K562 (cell line): ENCODE measurements around the gene INHA. TPM values are rescaled to one million over a fixed set of nuclear protein-coding genes. Genes with fewer than 3 reads are reported as not detected.

Experiments used
- BCLAF1 ChIP-seq, 2 experiments: fragments of 450-650 bp in 1 of 2; IDR thresholded peaks; 2 replicates each; pipeline ENCODE4 v1.6.1; 2011 to 2017; ENCODE audit warnings: low read depth in 2 of 2, antibody characterized with exemption in 1 of 2, borderline replicate concordance in 1 of 2, low read length in 1 of 2, mild to moderate bottlenecking in 1 of 2, mixed read lengths in 1 of 2; ENCODE audit not compliant: control insufficient read depth in 1 of 2
- CHD2 ChIP-seq: IDR thresholded peaks from 2 replicates; pipeline ENCODE4 v1.6.1; 2011; ENCODE audit warnings: low read depth, low read length
- GATA2 ChIP-seq: sonication (generic); formaldehyde crosslinking; IDR thresholded peaks from 2 replicates; pipeline ENCODE4 v1.4.0; 2020; ENCODE audit warnings: mild to moderate bottlenecking, missing genetic modification reagents
- GTF3C2 ChIP-seq: IDR thresholded peaks from 3 replicates; pipeline ENCODE4 v1.6.1; 2011; ENCODE audit warnings: borderline replicate concordance, mild to moderate bottlenecking, moderate library complexity; ENCODE audit not compliant: insufficient read length; ENCODE audit errors: extremely low read depth
- IRF9 ChIP-seq: fragments of 450-650 bp; IDR thresholded peaks from 2 replicates; pipeline ENCODE4 v1.6.1; 2016; ENCODE audit warnings: missing biosample characterization, missing genetic modification characterization
- KLF10 ChIP-seq: fragments of 250-450 bp; sonication (Bioruptor Pico); IDR thresholded peaks from 2 replicates; pipeline ENCODE4 v1.6.1; 2021; ENCODE audit warnings: matching md5 sums
- LEF1 ChIP-seq: fragments of 450-650 bp; IDR thresholded peaks from 2 replicates; pipeline ENCODE4 v1.6.1; 2016; ENCODE audit warnings: mild to moderate bottlenecking
- MITF ChIP-seq: IDR thresholded peaks from 2 replicates; pipeline ENCODE4 v1.6.1; 2014; ENCODE audit warnings: antibody characterized with exemption
- XRCC5 ChIP-seq: fragments of 200-400 bp; formaldehyde crosslinking; IDR thresholded peaks from 2 replicates; pipeline ENCODE4 v1.6.1; 2017; ENCODE audit warnings: low read depth, mild to moderate bottlenecking, low read length
- ZNF318 ChIP-seq, 2 experiments: fragments of 450-650 bp; IDR thresholded peaks; 2 replicates each; pipeline ENCODE4 v1.6.1; 2016; ENCODE audit warnings: mild to moderate bottlenecking in 2 of 2, borderline replicate concordance in 1 of 2, low read depth in 1 of 2, moderate library complexity in 1 of 2
- polyA plus RNA-seq, 8 experiments: library from polyadenylated mRNA; depleted of rRNA in 4 of 8; stranded (reverse) in 5 of 8; unstranded in 3 of 8; fragments of >200 nt; fragmentation: Nextera tagmentation in 2 of 8; fragmentation: Illumina TruSeq in 1 of 8; extraction: Ambion mirVana in 2 of 8; extraction: Trizol in 1 of 8; gene quantifications; 2 replicates each; pipeline versions ENCODE4 v1.2.1 to v1.2.3, GENCODE V29; 2011 to 2014; ENCODE audit warnings: inconsistent platforms in 1 of 8, missing spikeins in 1 of 8
- total RNA-seq, 7 experiments: library from RNA; depleted of rRNA in 6 of 7; stranded (reverse); fragments of >200 nt in 6 of 7; fragmentation: Illumina TruSeq in 2 of 7; extraction: Trizol in 2 of 7; gene quantifications; 2 replicates each; pipeline versions ENCODE4 v1.2.1 to v1.2.3, GENCODE V29; 2011 to 2021; ENCODE audit warnings: low replicate concordance in 1 of 7

INHA gene
- total and polyA plus RNA-seq, 9 of the 15 experiments (the other 6 are each of a cell fraction or from before 2014, with no cell fraction given): 0.07 to 1.9 (median 0.40) TPM

GRCh38 chr2:219595256-219595655 is 23.1 kb downstream of the INHA start (continued):
- TF ChIP-seq GTF3C2 (no peak), GATA2 (CRISPR knock-in tag) (no peak), CHD2 (no peak), XRCC5 (no peak), ZNF318 (IDR thresholded peaks at IDR 0.05; ENCODE audit: borderline replicate concordance in 1 of 2, low read depth in 1 of 2) (no peak), MITF (no peak), IRF9 (tag) (no peak), BCLAF1 (IDR thresholded peaks at IDR 0.05; ENCODE audit: borderline replicate concordance in 1 of 2, control insufficient read depth in 1 of 2, low read depth in 2 of 2, low read length in 1 of 2) (no peak), LEF1 (peak; percentile 75), KLF10 (CRISPR knock-in tag) (no peak)
